Left colon (tissue), 2 donors: Measurements from ENCODE around the gene PRSS3. TPM values are rescaled to one million over a fixed set of nuclear protein-coding genes. Genes with fewer than 3 reads are reported as not detected.
"Not testable (repeated sequence)": the region's sequence is repeated elsewhere in the genome, so short reads cannot be mapped to it uniquely, and the experiment has no call there.

ENCODE experiments used
- ATAC-seq: fragments of 200-7000 bp; cut with Tn5 transposase; one replicate; pipeline ENCODE4 v1.9.1; 2020; ENCODE audit warnings: mild to moderate bottlenecking, moderate library complexity
- DNase-seq, 2 donors: peaks; one replicate each; pipeline ENCODE4 v3.0.0-alpha.2; 2020
- intact Hi-C, 2 donors: fragments of 100-400 bp; cut with DNase I in 1 of 2; cut with micrococcal nuclease in 1 of 2; formaldehyde crosslinking; loops; one replicate each; pipeline versions ENCODE4 v1.11.2 to v1.14.0; 2022; cut with DNase I, micrococcal nuclease
- total RNA-seq, 2 donors: library from RNA; stranded (reverse); fragmentation: NEBNext Ultra II Directional; extraction: Animal tissue kit (Norgen Biotek cat#: 25700); gene quantifications; one replicate each; pipeline ENCODE4 v1.2.1, GENCODE V29; 2021
- donor health status: DM: no; HTN: no; CAD: no.
- donor health status: DM: yes; HTN: yes; CAD: no.

PRSS3 gene
- total RNA-seq, 2 donors from 2014 or later = 244 to 310 TPM

DNA sequence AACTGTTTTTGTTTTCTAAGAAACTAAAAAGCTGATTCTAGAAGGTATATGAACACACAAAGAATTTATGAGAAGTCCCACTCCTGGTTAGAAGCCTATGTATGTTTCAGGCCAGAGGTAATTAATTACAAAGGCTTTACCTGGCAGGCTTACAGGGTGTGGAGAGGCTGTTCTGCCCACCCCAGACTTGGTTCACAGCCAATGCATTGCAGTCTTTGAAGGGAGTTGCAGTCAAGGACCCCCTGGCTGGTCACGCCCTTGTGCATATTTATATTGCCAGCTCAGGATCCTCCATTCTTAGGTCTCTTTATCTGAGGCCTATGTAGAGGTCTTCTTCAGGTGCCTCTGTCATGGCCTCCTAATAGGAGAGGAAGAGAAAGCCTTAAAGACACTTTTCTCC is 13.6 kb upstream of the PRSS3 start:
- ATAC-seq = no peak
- DNase-seq = no peak
- intact Hi-C loops = no loop called here

GRCh38 chr9:33782395-33783152 is 12.8 kb upstream of the PRSS3 start:
- DNase-seq (no peak), ATAC-seq (no peak)
- intact Hi-C loops = no loop called here

DNA sequence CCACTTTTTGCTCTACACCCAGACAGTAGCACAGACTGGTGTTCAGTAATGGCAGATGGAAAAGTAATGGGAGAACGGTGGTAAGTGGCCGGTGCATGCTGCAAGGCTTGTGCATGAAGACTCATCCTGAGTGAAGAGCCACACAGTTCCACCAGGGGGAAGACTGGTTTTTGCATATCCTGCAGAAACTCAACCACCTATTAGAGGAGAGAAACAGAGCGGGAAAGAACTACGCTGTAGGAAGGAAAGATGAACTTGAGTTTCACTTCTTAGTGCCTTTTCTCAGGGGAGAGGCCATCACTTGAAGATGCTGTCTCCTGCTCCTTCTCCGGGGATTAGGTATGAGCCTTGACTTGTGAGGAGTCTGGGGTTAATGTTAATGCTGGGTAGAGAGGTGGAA is 9.4 kb upstream of the PRSS3 start:
- intact Hi-C loops = no loop called here
- peak; percentile 24 for ATAC-seq

DNA sequence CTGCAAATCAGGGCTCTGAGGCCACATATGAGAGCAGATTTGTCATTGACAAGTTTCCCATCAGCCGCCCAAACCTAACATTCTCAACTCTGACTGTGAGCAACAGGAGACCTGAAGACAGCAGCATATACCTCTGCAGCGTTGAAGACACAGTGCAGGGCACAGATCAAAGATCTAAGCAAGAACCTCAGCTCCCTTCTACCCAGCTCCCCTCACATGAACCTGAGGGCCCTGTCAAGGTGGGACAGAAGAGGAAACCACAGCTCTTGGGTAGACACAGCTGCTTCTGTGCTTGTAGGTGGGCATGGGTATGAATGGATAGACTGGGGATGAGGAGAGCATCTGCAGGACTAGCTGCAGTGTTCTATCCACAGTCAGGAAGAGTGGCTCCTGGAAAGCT is 8.7 kb upstream of the PRSS3 start:
- intact Hi-C loops = no loop called here
- DNase-seq = no peak
- no peak for ATAC-seq

More for the DNA sequence above, 9.4 kb upstream of the PRSS3 start:
- DNase-seq = no peak

DNA sequence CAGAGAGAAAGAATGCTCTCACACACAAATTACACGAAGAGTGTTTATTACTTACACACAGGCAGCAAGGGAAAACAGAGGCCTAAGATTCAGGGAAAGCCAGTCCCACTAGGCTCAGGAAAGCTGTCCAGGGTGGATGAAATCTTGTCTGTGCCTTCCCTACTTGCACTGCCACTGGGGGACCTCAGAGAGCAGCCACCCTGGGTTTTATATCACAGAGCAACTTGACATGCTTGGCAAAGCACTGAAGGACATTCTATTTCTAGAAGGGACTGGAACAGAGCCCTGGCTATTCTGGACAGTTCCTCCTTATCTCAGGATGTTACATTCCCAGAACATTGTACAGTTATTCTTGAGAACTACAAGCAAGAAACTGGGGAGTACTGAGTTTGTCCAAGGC is 7.5 kb upstream of the PRSS3 start:
- intact Hi-C loops = no loop called here
- no peak for DNase-seq
- no peak for ATAC-seq

DNA sequence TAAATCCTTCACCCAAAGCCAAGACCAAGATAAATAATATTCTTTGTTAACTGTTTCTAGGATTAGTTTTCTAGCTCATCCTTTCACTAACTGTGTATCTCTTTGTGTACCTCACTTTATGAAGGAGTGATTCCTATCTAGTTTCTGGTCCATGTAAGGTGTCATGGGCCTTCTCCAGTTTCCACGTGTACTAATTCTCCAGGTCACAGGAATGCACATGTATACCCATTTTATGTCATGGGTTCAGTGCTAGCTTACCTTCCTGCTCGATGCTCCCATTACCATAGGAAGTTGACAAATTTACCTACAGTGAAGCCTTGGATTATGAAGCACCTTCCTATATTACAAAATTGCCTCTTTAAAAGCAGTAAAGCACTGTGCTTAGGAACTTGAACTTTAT is 5.9 kb upstream of the PRSS3 start:
- intact Hi-C loops, DNase-seq, ATAC-seq: not testable (repeated sequence)

DNA sequence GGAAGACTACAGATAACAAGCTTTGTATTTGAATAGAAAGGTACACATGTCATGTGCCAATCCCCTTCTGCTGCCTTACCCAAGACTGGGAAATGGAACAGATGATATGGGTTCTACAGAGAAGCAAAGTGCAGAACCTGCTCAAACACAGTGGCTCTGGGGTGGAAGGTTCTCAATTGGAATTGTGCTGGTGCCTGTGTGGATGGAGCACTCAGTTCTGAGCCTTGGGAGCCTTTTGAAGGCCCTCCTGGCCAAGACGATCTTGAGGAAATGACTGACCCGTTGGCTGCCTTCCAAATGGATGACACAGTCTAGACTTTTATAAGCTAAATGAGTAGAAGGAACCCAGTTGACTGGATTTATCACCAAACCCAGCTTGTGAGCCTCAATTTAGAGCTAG is 4.2 kb upstream of the PRSS3 start:
- ATAC-seq = peak; percentile 65
- peak in 1 of 2 donors; percentile 64 for DNase-seq
- intact Hi-C loops = no loop called here

DNA sequence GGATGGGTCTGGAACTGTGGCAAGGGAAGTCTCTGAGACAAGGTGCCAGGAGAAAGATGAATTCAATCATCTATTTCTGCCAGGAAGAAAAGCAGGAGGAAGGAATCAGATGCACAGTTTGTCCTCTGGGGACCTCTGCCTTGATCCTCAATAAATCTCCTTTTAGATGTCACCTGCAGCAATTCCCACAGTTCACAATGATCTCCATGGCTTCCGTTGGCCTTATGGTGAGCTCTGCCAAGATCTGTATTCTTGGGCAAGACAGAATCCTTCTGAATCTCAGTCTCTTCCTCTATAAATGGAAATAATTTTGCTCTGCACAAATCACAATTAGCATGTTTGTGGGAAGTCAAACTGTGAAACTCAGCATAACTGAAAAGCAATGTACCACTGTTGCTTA is 1.9 kb upstream of the PRSS3 start:
- DNase-seq, ATAC-seq, intact Hi-C loops: not testable (repeated sequence)

- no peak for DNase-seq
- intact Hi-C loops = no loop called here
- no peak for ATAC-seq
Observed at GRCh38 chr9:33794560-33794959, 801 bp upstream of the PRSS3 start.

- DNase-seq = no peak
- ATAC-seq = peak; percentile 29
- intact Hi-C loops = no loop called here
Observed at GRCh38 chr9:33795819-33796218, 458 bp downstream of the PRSS3 start.

DNA sequence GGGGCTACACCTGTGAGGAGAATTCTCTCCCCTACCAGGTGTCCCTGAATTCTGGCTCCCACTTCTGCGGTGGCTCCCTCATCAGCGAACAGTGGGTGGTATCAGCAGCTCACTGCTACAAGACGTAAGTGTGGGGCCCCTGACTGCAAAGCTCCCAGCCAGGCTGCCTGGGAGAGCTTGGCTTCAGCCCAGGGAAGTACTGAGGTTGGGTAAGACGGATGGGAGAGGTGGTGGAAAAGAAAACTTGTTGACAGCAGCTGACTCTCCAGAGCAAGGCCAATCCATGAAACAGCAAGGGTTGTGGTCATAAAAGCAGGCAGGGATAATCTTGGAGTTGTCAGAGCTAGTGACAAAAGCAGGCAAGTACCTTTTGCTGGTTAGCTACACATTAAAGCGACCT is 1.3 kb downstream of the PRSS3 start:
- intact Hi-C loops, DNase-seq, ATAC-seq: not testable (repeated sequence)

GRCh38 chr9:33797837-33798236 is 2.5 kb downstream of the PRSS3 start:
- intact Hi-C loops = no loop called here
- DNase-seq = no peak
- no peak for ATAC-seq

DNA sequence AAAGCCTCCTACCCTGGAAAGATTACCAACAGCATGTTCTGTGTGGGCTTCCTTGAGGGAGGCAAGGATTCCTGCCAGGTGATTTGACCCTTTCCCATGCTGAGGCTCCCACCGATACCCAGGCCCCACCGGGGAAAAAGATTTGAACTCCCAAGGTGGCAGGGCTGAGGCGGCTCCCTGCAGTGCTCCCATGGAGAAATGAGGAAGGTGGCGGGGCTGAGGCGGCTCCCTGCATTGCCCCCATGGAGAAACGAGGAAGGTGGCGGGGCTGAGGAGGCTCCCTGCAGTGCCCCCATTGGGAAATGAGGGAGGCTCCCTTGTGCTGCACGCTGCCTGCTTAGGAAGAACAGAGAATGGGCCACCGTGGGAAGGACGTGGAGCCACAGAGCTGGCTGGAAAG is 3.2 kb downstream of the PRSS3 start:
- ATAC-seq = no peak
- no peak for DNase-seq
- intact Hi-C loops = no loop called here

DNA sequence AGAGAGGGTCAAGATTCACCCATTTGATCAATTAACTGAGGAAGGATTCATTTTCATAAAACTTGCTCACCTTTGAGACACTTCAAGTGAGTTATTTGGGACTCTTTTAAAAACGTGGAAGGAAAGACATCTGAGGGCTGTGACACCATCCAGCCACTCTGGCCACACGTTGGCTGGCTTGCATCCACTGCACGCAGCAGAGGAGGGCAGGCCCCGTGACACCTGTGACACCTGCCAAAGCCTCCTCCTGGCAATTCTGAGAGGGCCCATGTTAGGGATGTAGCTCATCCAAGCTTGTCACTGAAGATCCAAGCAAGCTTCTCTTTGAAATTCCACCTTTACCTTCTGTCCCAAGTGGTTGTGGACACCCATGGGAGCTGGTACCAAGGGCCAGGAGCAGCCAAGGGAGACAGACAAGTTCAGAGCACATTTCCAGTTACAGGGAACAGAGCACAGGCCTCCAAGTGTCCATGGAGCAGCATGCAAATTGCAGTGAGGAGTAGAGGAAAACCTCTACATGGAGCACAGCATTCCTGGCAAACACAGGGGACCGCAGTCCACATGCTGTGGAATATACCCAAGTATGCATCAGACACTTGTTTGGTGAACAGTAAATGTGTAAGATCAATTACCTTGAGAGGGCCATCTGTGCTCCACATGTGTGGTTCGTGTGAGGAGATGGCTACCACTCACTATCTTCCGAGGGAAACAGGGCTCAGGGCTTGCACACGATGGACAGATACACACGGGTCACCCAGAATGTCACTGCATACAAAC is 4.8 kb downstream of the PRSS3 start:
- intact Hi-C loops = no loop called here
- DNase-seq (no peak), ATAC-seq (peak; percentile 14)

GRCh38 chr9:33800886-33801285 is 5.5 kb downstream of the PRSS3 start:
- DNase-seq (no peak), ATAC-seq (peak; percentile 17)
- intact Hi-C loops = no loop called here

GRCh38 chr9:33801943-33802500 is 6.7 kb downstream of the PRSS3 start:
- intact Hi-C loops = not testable (repeated sequence)

DNA sequence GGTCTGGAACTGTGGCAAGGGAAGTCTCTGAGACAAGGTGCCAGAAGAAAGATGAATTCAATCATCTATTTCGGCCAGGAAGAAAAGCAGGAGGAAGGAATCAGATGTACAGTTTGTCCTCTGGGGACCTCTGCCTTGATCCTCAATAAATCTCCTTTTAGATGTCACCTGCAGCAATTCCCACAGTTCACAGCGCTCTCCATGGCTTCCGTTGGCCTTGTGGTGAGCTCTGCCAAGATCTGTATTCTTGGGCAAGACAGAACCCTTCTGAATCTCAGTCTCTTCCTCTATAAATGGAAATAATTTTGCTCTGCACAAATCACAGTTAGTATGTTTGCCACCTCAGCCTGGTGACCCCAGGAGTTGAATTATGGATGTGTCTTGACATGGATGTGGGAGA is 8.8 kb downstream of the PRSS3 start:
- DNase-seq, intact Hi-C loops, ATAC-seq: not testable (repeated sequence)

More at GRCh38 chr9:33801943-33802500, 6.7 kb downstream of the PRSS3 start:
- ATAC-seq, DNase-seq: not testable (repeated sequence)

GRCh38 chr9:33807156-33807555 is 11.8 kb downstream of the PRSS3 start:
- intact Hi-C loops, DNase-seq: not testable (repeated sequence)
- ATAC-seq = peak; percentile 84

DNA sequence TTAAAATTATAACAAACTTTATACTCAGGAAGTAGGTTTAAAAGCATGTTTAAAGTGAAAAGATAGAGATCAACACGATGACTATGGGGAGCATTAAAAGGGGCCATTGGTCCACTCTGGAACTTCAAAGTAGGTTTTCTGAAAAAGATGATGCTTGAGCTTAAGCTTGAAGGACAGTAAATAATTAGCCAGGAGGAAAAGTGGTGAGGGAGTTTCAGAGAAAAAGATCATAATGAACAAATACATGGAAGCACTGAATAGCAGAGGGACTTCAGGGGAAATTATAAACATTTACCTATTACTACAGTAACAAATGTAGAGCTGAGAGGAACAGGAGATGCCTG is 13.6 kb downstream of the PRSS3 start:
- intact Hi-C loops, DNase-seq, ATAC-seq: not testable (repeated sequence)

DNA sequence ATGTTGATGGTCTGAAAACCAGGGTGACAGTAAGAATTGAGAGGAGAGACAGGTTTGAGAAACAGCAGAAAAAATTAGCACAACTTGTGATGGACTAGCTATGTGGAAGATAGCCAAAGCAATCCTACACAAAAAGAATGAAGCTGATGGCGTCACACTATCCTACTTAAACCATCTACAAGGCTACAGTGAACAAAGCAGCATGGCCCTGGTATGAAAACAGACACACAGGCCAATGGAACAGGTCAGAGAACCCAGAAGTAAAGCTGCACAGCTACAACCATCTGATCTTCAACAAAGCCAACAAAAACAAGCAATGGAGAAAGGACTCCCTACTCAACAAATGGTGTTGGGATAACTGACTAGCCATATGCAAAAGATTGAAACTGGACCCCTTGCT is 14.1 kb downstream of the PRSS3 start:
- no peak for ATAC-seq
- intact Hi-C loops = no loop called here
- DNase-seq = no peak
